Glutamatergic neuron (in vitro differentiated cells): ENCODE results near the gene NELL2. TPM values are rescaled to one million over a fixed set of nuclear protein-coding genes. Genes with fewer than 3 reads are reported as not detected.
"Not testable (repeated sequence)": the region's sequence is repeated elsewhere in the genome, so short reads cannot be mapped to it uniquely, and the experiment has no call there.

Experiments
- DNase-seq: peaks from one replicate; pipeline ENCODE4 v3.0.0; 2022
- H3K27ac Mint-ChIP-seq: one replicate; pipeline ENCODE4 v1.8.0; 2020; ENCODE audit warnings: mild to moderate bottlenecking, mixed read lengths, inconsistent platforms; ENCODE audit not compliant: unreplicated experiment
- H3K27me3 Mint-ChIP-seq: one replicate; pipeline ENCODE4 v1.8.0; 2020; ENCODE audit warnings: mild to moderate bottlenecking, moderate library complexity, mixed read lengths, inconsistent platforms; ENCODE audit not compliant: unreplicated experiment
- H3K36me3 Mint-ChIP-seq: one replicate; pipeline ENCODE4 v1.8.0; 2020; ENCODE audit warnings: mild to moderate bottlenecking, mixed read lengths, inconsistent platforms; ENCODE audit not compliant: unreplicated experiment
- H3K4me1 Mint-ChIP-seq: one replicate; pipeline ENCODE4 v1.8.0; 2020; ENCODE audit warnings: mild to moderate bottlenecking, low read depth, mixed read lengths, inconsistent platforms; ENCODE audit not compliant: unreplicated experiment
- H3K4me3 Mint-ChIP-seq: one replicate; pipeline ENCODE4 v1.8.0; 2020; ENCODE audit warnings: mild to moderate bottlenecking, mixed read lengths, inconsistent platforms; ENCODE audit not compliant: unreplicated experiment
- H3K9me3 Mint-ChIP-seq: one replicate; pipeline ENCODE4 v1.8.0; 2020; ENCODE audit warnings: mild to moderate bottlenecking, moderate library complexity, mixed read lengths, inconsistent platforms; ENCODE audit not compliant: unreplicated experiment
- total RNA-seq: library from RNA; stranded (reverse); fragmentation: NEBNext Ultra II Directional; extraction: Animal tissue kit (Norgen Biotek cat#: 25700); gene quantifications from one replicate; pipeline ENCODE4 v1.2.1, GENCODE V29; 2021; ENCODE audit not compliant: unreplicated experiment
- TF ChIP-seq, protein P1 (sequence below): fragments of 200-600 bp; sonication (generic); IDR thresholded peaks from one replicate; pipeline ENCODE4 v1.5.0; 2021; ENCODE audit not compliant: partially characterized antibody, unreplicated experiment

NELL2 gene
- total RNA-seq, 1 donor from 2014 or later: 140 TPM

DNA sequence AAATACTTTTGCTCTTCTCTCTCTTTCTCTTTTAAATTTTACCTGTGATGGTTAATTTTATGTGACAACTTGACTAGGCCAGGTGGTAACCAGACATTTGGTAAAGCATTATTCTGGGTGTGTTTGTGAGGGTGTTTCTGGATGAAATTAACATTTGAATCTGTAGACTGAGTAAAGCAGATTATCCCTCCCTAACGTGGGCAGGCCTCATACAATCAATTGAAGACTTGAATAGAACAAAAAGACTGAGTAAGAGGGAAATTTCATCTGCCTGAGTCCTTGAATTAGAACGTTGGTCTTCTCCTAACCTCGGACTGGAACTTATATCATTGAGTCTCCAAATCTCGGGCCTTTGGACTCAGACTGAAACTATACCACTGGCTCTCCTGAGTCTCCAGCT lies 182.1 kb downstream of the NELL2 start:
- no peak for DNase-seq
- TF ChIP-seq, protein P1, sequence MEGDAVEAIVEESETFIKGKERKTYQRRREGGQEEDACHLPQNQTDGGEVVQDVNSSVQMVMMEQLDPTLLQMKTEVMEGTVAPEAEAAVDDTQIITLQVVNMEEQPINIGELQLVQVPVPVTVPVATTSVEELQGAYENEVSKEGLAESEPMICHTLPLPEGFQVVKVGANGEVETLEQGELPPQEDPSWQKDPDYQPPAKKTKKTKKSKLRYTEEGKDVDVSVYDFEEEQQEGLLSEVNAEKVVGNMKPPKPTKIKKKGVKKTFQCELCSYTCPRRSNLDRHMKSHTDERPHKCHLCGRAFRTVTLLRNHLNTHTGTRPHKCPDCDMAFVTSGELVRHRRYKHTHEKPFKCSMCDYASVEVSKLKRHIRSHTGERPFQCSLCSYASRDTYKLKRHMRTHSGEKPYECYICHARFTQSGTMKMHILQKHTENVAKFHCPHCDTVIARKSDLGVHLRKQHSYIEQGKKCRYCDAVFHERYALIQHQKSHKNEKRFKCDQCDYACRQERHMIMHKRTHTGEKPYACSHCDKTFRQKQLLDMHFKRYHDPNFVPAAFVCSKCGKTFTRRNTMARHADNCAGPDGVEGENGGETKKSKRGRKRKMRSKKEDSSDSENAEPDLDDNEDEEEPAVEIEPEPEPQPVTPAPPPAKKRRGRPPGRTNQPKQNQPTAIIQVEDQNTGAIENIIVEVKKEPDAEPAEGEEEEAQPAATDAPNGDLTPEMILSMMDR: no peak
- Mint-ChIP-seq H3K4me1 (no peaks in the 10 kb centered on the region), H3K4me3 (no peak overlapping the region), H3K27ac (no peak overlapping the region), H3K27me3 (peaks cover 3% of the 10 kb centered on the region), H3K9me3 (peaks cover 3% of the 10 kb centered on the region), H3K36me3 (peaks cover 5% of the 10 kb centered on the region)

DNA sequence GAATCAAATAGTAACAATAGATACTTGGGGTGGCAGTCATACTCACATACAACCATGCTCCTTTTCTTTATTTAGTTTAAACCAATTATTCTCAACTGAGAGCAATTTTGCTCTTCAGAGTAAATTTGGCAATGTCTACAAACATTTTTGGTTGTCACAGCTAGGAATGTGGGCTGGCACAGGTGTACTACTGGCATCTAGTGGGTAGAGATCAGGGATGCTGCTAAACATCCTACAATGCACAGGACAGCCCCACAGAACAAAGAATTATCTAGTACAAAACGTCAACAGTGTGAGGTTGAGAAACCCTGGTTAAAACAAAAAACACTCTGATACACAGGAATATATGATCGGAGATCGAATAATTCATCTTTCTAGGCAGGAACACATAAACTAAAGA lies 186.5 kb downstream of the NELL2 start:
- TF ChIP-seq, protein P1: no peak
- H3K4me3 Mint-ChIP-seq: no peak overlapping the region
- no peaks in the 10 kb centered on the region for H3K4me1 Mint-ChIP-seq
- DNase-seq: no peak
- H3K9me3 Mint-ChIP-seq: peaks cover 7% of the 10 kb centered on the region
- peaks cover 20% of the 10 kb centered on the region for H3K36me3 Mint-ChIP-seq
- H3K27me3 Mint-ChIP-seq: peaks cover 3% of the 10 kb centered on the region
- no peak overlapping the region for H3K27ac Mint-ChIP-seq

DNA sequence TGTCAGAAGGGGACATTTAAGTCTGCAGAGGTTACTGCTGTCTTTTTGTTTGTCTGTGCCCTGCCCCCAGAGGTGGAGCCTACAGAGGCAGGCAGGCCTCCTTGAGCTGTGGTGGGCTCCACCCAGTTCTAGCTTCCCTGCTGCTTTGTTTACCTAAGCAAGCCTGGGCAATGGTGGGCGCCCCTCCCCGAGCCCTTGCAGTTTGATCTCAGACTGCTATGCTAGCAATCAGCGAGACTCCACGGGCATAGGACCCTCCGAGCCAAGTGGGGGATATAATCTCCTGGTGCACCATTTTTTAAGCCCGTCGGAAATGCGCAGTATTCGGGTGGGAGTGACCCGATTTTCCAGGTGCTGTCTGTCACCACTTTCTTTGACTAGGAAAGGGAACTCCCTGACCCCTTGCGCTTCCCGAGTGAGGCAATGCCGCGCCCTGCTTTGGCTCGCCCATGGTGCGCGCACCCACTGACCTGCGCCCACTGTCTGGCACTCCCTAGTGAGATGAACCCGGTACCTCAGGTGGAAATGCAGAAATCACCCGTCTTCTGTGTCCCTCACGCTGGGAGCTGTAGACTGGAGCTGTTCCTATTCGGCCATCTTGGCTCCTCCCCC lies 189.2 kb downstream of the NELL2 start:
- H3K4me3 Mint-ChIP-seq, DNase-seq, H3K27ac Mint-ChIP-seq, H3K9me3 Mint-ChIP-seq, H3K27me3 Mint-ChIP-seq, H3K4me1 Mint-ChIP-seq: not testable (repeated sequence)
- H3K36me3 Mint-ChIP-seq: peaks cover 20% of the 10 kb centered on the region

DNA sequence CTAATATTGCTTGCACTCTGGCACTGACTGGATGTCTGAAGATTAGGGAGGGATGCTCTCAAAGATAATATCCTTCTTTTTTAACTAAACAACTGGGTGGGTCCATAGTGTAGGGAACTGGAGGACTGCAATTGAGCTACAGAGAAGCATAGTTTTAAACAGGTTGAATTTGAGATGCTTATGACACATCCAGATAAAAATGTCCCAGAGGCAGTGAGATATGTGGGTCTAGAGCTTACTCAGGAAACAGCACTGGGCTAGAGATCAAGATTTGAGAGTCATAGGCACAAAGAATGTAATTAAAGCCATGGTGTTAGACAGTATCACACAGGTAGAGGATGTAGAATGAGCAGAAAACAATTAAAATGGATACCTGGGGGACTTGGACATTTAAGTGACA lies 198.4 kb downstream of the NELL2 start:
- Mint-ChIP-seq H3K4me3 (no peak overlapping the region), H3K4me1 (peaks cover 7% of the 10 kb centered on the region), H3K9me3 (no peaks in the 10 kb centered on the region), H3K27ac (no peak overlapping the region), H3K36me3 (no peaks in the 10 kb centered on the region), H3K27me3 (no peaks in the 10 kb centered on the region)
- TF ChIP-seq, protein P1: no peak
- DNase-seq: no peak

DNA sequence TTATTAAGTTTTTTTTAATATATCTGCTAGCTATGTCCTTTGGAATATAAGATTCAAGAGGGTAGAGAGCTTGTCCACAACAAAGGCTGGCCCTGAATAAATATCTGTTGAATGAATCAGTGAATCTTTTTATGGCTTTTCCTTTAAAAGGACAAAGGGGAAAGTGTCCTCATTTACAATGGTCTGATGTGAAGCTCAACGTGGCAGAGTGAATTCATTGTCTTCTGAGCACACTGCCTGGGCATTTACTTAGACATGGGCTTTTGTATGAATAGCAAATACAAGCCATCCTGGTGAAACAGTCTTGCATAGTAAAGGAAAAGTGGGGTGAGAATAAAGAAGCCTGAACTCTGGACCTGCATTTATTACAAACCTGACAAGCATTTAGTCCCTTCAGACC lies 201.2 kb downstream of the NELL2 start:
- no peaks in the 10 kb centered on the region for H3K27me3 Mint-ChIP-seq

More for the DNA sequence above, 201.2 kb downstream of the NELL2 start:
- Mint-ChIP-seq H3K9me3 (no peaks in the 10 kb centered on the region), H3K4me1 (peaks cover 7% of the 10 kb centered on the region), H3K36me3 (peaks cover 14% of the 10 kb centered on the region), H3K4me3 (no peak overlapping the region), H3K27ac (no peak overlapping the region)
- no peak for DNase-seq
- TF ChIP-seq, protein P1: no peak
